Measurements from ENCODE around the gene TBC1D22B.
A peak's percentile ranks its signal among the peaks of the same experiment; 100 is the strongest.

TBC1D22B gene

GRCh38 chr6:37207903-37208456 lies 49.6 kb upstream of the TBC1D22B start (continued):
- no peak for TF ChIP-seq ZBTB7A (tag by site-specific recombination; IDR thresholded peaks at IDR 0.05; ENCODE audit: low read depth)
- TF ChIP-seq CTCF (tag by site-specific recombination; IDR thresholded peaks at IDR 0.05) = peak; percentile 85
- TF ChIP-seq ZNF202 (tag by site-specific recombination; IDR thresholded peaks at IDR 0.05; ENCODE audit: borderline replicate concordance) = no peak
- TF ChIP-seq ZBTB20 (tag by site-specific recombination; IDR thresholded peaks at IDR 0.05) = no peak
- TF ChIP-seq ZNF571 (tag by site-specific recombination; IDR thresholded peaks at IDR 0.05) = no peak
- no peak for TF ChIP-seq ZNF548 (tag by site-specific recombination; IDR thresholded peaks at IDR 0.05)
- TF ChIP-seq GLIS1 (tag by site-specific recombination; IDR thresholded peaks at IDR 0.05) = no peak
- TF ChIP-seq ZNF311 (tag by site-specific recombination; IDR thresholded peaks at IDR 0.05; ENCODE audit: borderline replicate concordance) = no peak
- TF ChIP-seq ZNF398 (tag by site-specific recombination; IDR thresholded peaks at IDR 0.05) = no peak
- no peak for TF ChIP-seq ZEB2 (tag by site-specific recombination; IDR thresholded peaks at IDR 0.05)
- TF ChIP-seq BCL6B (tag by site-specific recombination; IDR thresholded peaks at IDR 0.05) = no peak
- TF ChIP-seq ZNF529 (tag by site-specific recombination; IDR thresholded peaks at IDR 0.05; ENCODE audit: insufficient replicate concordance) = no peak
- TF ChIP-seq ZBTB10 (tag by site-specific recombination; IDR thresholded peaks at IDR 0.05) = no peak
- TF ChIP-seq ZNF24 (tag by site-specific recombination; IDR thresholded peaks at IDR 0.05) = 0 out of 2 replicates have a peak, but pooled peaks have one; percentile 24
- TF ChIP-seq KLF8 (tag by site-specific recombination; IDR thresholded peaks at IDR 0.05) = no peak
- no peak for TF ChIP-seq ZNF26 (tag by site-specific recombination; IDR thresholded peaks at IDR 0.05)
- TF ChIP-seq PBX3 (CRISPR knock-in tag; IDR thresholded peaks at IDR 0.05) = no peak
- 0 out of 2 replicates have a peak, but pooled peaks have one; percentile 17 for TF ChIP-seq KLF17 (tag by site-specific recombination; IDR thresholded peaks at IDR 0.05)
- TF ChIP-seq ZNF341 (tag by site-specific recombination; IDR thresholded peaks at IDR 0.05; ENCODE audit: low read depth) = peak; percentile 61
- no peak for TF ChIP-seq ZNF768 (tag by site-specific recombination; IDR thresholded peaks at IDR 0.05)
- TF ChIP-seq ZNF776 (tag by site-specific recombination; IDR thresholded peaks at IDR 0.05; ENCODE audit: borderline replicate concordance) = no peak
- TF ChIP-seq ZNF223 (tag by site-specific recombination; IDR thresholded peaks at IDR 0.05) = no peak
- no peak for TF ChIP-seq HIC1 (tag by site-specific recombination; IDR thresholded peaks at IDR 0.05)
- 0 out of 2 replicates have a peak, but pooled peaks have one; percentile 15 for TF ChIP-seq SP7 (tag by site-specific recombination; IDR thresholded peaks at IDR 0.05)
- TF ChIP-seq ZNF747 (tag by site-specific recombination; IDR thresholded peaks at IDR 0.05) = no peak

All from HEK293 (cell line).